ENCODE data around the gene B4GALNT1.
"Not testable (repeated sequence)": the region's sequence is repeated elsewhere in the genome, so short reads cannot be mapped to it uniquely, and the experiment has no call there.

The B4GALNT1 gene

GRCh38 chr12:57620245-57620935 lies 12.6 kb downstream of the B4GALNT1 start:
- DNase-seq = no peak

- no peak for DNase-seq
Measured at GRCh38 chr12:57619434-57620244, 13.4 kb downstream of the B4GALNT1 start.

- DNase-seq = no peak
Measured at GRCh38 chr12:57618966-57619433, 14.0 kb downstream of the B4GALNT1 start.

GRCh38 chr12:57618431-57618830 lies 14.6 kb downstream of the B4GALNT1 start:
- DNase-seq = not testable (repeated sequence)

GRCh38 chr12:57617942-57618341 lies 15.1 kb downstream of the B4GALNT1 start:
- no peak for DNase-seq

- DNase-seq = no peak
Measured at GRCh38 chr12:57616383-57617101, 16.5 kb downstream of the B4GALNT1 start.

GRCh38 chr12:57615637-57616036 lies 17.4 kb downstream of the B4GALNT1 start:
- no peak for DNase-seq

GRCh38 chr12:57614948-57615500 lies 18.0 kb downstream of the B4GALNT1 start:
- DNase-seq = no peak

- DNase-seq = no peak
Measured at GRCh38 chr12:57614178-57614947, 18.6 kb downstream of the B4GALNT1 start.

- DNase-seq = no peak
Measured at GRCh38 chr12:57613427-57614109, 19.4 kb downstream of the B4GALNT1 start.

- DNase-seq = no peak
Measured at GRCh38 chr12:57612711-57613426, 20.1 kb downstream of the B4GALNT1 start.

- DNase-seq = peak in 1 of 2 experiments; percentile 51
Measured at GRCh38 chr12:57611827-57612710, 20.9 kb downstream of the B4GALNT1 start.

- DNase-seq = peak in 1 of 2 experiments; percentile 35
Measured at GRCh38 chr12:57611108-57611826, 21.7 kb downstream of the B4GALNT1 start, which contains the start of gene ARHGEF25. ARHGEF25 (plus strand) TSS chr12:57611435; CDS start chr12:57611895, 460 bp downstream.

- DNase-seq = no peak
Measured at GRCh38 chr12:57610554-57611107, 22.4 kb downstream of the B4GALNT1 start.

- DNase-seq = no peak
Measured at GRCh38 chr12:57609781-57610553, 23.0 kb downstream of the B4GALNT1 start.

GRCh38 chr12:57609101-57609780 lies 23.8 kb downstream of the B4GALNT1 start:
- no peak for DNase-seq

GRCh38 chr12:57607958-57608663 lies 24.9 kb downstream of the B4GALNT1 start:
- DNase-seq = no peak
